ENCODE results near the gene ZNF761. TPM values are rescaled to one million over a fixed set of nuclear protein-coding genes. Genes with fewer than 3 reads are reported as not detected.

ZNF761 gene
- total RNA-seq, 1 experiment from 2014 or later, result 32.7 TPM

DNA sequence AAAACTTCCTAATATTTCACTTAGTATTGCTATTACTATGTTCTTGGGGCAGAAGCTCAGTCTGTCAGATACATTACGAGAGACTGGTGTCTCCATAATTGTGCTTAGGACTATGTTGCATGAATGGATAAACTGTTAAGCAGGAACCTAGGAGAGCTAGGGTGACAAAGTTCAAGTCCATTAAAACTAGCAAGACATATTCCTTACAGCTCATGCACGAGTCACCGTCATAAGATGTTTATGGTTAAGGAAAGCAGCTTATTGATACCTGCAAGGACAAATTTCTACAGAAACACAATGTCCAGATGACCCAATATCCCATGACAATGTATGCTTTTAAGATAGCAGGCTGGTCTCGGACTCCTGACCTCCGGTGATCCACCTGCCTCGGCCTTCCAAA, 30.1 kb downstream of the ZNF761 start:
- H2BK12ac ChIP-seq (ENCODE audit: insufficient read length, low read depth, low read length), result no peak overlapping the region
- no peak overlapping the region for H3K27ac ChIP-seq (ENCODE audit: insufficient read length, low read depth, low read length)
- no peak overlapping the region for H4K91ac ChIP-seq (ENCODE audit: insufficient read length, low read depth, low read length)
- no peak overlapping the region for H3K9ac ChIP-seq (ENCODE audit: extremely low read depth, insufficient read length, low read length)
- H2BK15ac ChIP-seq (ENCODE audit: low read depth, low read length), result no peak overlapping the region
- H2AK5ac ChIP-seq (ENCODE audit: insufficient read length, low read length), result no peak overlapping the region
- no peak overlapping the region for H3K23ac ChIP-seq (ENCODE audit: insufficient read length, low read depth, low read length)
- no peak overlapping the region for H3K4ac ChIP-seq (ENCODE audit: low read depth, low read length)
- no CpG with 5 or more reads among the region's 6 CpGs for WGBS (ENCODE audit: extremely low coverage, insufficient read length, low lambda C conversion rate)
- H3K23me2 ChIP-seq (ENCODE audit: insufficient read length, low read depth, low read length, poor library complexity, severe bottlenecking), result peaks cover 3% of the 10 kb centered on the region
- no peaks in the 10 kb centered on the region for H3K79me2 ChIP-seq (ENCODE audit: insufficient read depth, low read length)
- no peaks in the 10 kb centered on the region; the same call in 1 of the 2 replicates for H3K4me1 ChIP-seq (ENCODE audit: insufficient read depth, low read length)
- H3K27ac Mint-ChIP-seq, result no peak overlapping the region
- H3K4me1 Mint-ChIP-seq, result peaks cover 35 to 37% of the 10 kb centered on the region in 2 experiments
- peaks cover 24% of the 10 kb centered on the region in 2 experiments for H3K9me3 Mint-ChIP-seq
- TF ChIP-seq, protein P1, sequence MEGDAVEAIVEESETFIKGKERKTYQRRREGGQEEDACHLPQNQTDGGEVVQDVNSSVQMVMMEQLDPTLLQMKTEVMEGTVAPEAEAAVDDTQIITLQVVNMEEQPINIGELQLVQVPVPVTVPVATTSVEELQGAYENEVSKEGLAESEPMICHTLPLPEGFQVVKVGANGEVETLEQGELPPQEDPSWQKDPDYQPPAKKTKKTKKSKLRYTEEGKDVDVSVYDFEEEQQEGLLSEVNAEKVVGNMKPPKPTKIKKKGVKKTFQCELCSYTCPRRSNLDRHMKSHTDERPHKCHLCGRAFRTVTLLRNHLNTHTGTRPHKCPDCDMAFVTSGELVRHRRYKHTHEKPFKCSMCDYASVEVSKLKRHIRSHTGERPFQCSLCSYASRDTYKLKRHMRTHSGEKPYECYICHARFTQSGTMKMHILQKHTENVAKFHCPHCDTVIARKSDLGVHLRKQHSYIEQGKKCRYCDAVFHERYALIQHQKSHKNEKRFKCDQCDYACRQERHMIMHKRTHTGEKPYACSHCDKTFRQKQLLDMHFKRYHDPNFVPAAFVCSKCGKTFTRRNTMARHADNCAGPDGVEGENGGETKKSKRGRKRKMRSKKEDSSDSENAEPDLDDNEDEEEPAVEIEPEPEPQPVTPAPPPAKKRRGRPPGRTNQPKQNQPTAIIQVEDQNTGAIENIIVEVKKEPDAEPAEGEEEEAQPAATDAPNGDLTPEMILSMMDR (conservative IDR thresholded peaks at IDR 0.05), result no peak
- H4K5ac ChIP-seq (ENCODE audit: insufficient read length, low read depth, low read length), result no peak overlapping the region
- H3K27me3 Mint-ChIP-seq (ENCODE audit: low read depth), result no peaks in the 10 kb centered on the region; the same call in 1 of the 2 replicates
- H2BK5ac ChIP-seq (ENCODE audit: insufficient read length, low read length), result no peak overlapping the region
- H3K56ac ChIP-seq (ENCODE audit: insufficient read length, low read depth, low read length), result no peak overlapping the region
- H3K4me2 ChIP-seq (ENCODE audit: insufficient read depth, insufficient read length, low read length), result no peak overlapping the region
- no peak overlapping the region for H3T11ph ChIP-seq (ENCODE audit: low read length)
- H2BK120ac ChIP-seq (ENCODE audit: low read depth, low read length, poor library complexity, severe bottlenecking), result no peak overlapping the region
- no peak for DNase-seq
- no peaks in the 10 kb centered on the region for H4K20me1 ChIP-seq (ENCODE audit: control insufficient read depth, insufficient read depth, insufficient read length)
- no peak overlapping the region for H3K14ac ChIP-seq (ENCODE audit: insufficient read depth, low read length)
- H2AFZ ChIP-seq (ENCODE audit: low read length), result no peak overlapping the region
- H4K8ac ChIP-seq (replicated peaks; ENCODE audit: insufficient read length, low read depth, low read length), result no peak overlapping the region
- H3K79me1 ChIP-seq (ENCODE audit: insufficient read depth, low read depth, low read length, poor library complexity, severe bottlenecking), result no peaks in the 10 kb centered on the region
- H3K27me3 ChIP-seq (ENCODE audit: insufficient read depth, low read length), result no peaks in the 10 kb centered on the region
- no peak overlapping the region for H3K4me3 Mint-ChIP-seq
- no peak overlapping the region for H2BK20ac ChIP-seq (ENCODE audit: low read depth, low read length, poor library complexity, severe bottlenecking)
- peaks cover 20 to 24% (median 22%) of the 10 kb centered on the region in 3 experiments for H3K36me3 Mint-ChIP-seq (ENCODE audit: insufficient read depth in 1 of 3, low read depth in 3 of 3)
- H3K18ac ChIP-seq (ENCODE audit: insufficient read length, low read depth, low read length), result no peak overlapping the region
- peaks cover 7% of the 10 kb centered on the region for H3K9me3 ChIP-seq (ENCODE audit: control insufficient read depth, low read depth, low read length)

All from H9 (cell line).